ENCODE results near the gene IPCEF1.

IPCEF1 gene

GRCh38 chr6:154257067-154257466, 99.5 kb downstream of the IPCEF1 start:
- H3K36me3 ChIP-seq, result no peaks in the 10 kb centered on the region
- H3K27ac ChIP-seq, result no peak overlapping the region
- TF ChIP-seq CTCF (IDR thresholded peaks at IDR 0.05; ENCODE audit: low read depth, low read length), result no peak
- H3K9me3 ChIP-seq (ENCODE audit: severe bottlenecking), result peaks cover 5% of the 10 kb centered on the region
- no peak for DNase-seq
- no peak overlapping the region for H3K4me3 ChIP-seq (ENCODE audit: low read depth, low read length)
- no peaks in the 10 kb centered on the region for H3K27me3 ChIP-seq (ENCODE audit: insufficient read depth, low read depth, severe bottlenecking)

GRCh38 chr6:154252678-154253077, 103.9 kb downstream of the IPCEF1 start:
- Histone ChIP-seq H3K9me3 (ENCODE audit: severe bottlenecking) (peaks cover 5% of the 10 kb centered on the region), H3K27me3 (ENCODE audit: insufficient read depth, low read depth, severe bottlenecking) (no peaks in the 10 kb centered on the region), H3K27ac (no peak overlapping the region), H3K36me3 (no peaks in the 10 kb centered on the region), H3K4me3 (ENCODE audit: low read depth, low read length) (no peak overlapping the region)
- TF ChIP-seq CTCF (IDR thresholded peaks at IDR 0.05; ENCODE audit: low read depth, low read length), result no peak
- DNase-seq, result no peak

- Histone ChIP-seq H3K36me3 (no peaks in the 10 kb centered on the region), H3K4me3 (ENCODE audit: low read depth, low read length) (no peak overlapping the region), H3K27ac (no peak overlapping the region), H3K27me3 (ENCODE audit: insufficient read depth, low read depth, severe bottlenecking) (no peaks in the 10 kb centered on the region), H3K9me3 (ENCODE audit: severe bottlenecking) (peaks cover 5% of the 10 kb centered on the region)
- DNase-seq, result no peak
- TF ChIP-seq CTCF (IDR thresholded peaks at IDR 0.05; ENCODE audit: low read depth, low read length), result no peak
Observed at GRCh38 chr6:154251116-154251515, 105.5 kb downstream of the IPCEF1 start.

GRCh38 chr6:154249499-154250298, 106.9 kb downstream of the IPCEF1 start:
- Histone ChIP-seq H3K27me3 (ENCODE audit: insufficient read depth, low read depth, severe bottlenecking) (no peaks in the 10 kb centered on the region), H3K27ac (no peak overlapping the region), H3K4me3 (ENCODE audit: low read depth, low read length) (no peak overlapping the region), H3K36me3 (no peaks in the 10 kb centered on the region), H3K9me3 (ENCODE audit: severe bottlenecking) (no peaks in the 10 kb centered on the region)
- no peak for TF ChIP-seq CTCF (IDR thresholded peaks at IDR 0.05; ENCODE audit: low read depth, low read length)
- DNase-seq, result no peak

GRCh38 chr6:154247119-154247861, 109.3 kb downstream of the IPCEF1 start:
- TF ChIP-seq CTCF (IDR thresholded peaks at IDR 0.05; ENCODE audit: low read depth, low read length), result no peak
- peak overlapping the region; percentile 41 for H3K27ac ChIP-seq
- peak overlapping the region; percentile 49 for H3K4me3 ChIP-seq (ENCODE audit: low read depth, low read length)
- H3K36me3 ChIP-seq, result no peaks in the 10 kb centered on the region
- H3K9me3 ChIP-seq (ENCODE audit: severe bottlenecking), result no peaks in the 10 kb centered on the region
- no peaks in the 10 kb centered on the region for H3K27me3 ChIP-seq (ENCODE audit: insufficient read depth, low read depth, severe bottlenecking)
- no peak for DNase-seq
